GM12874 (cell line): Measurements from ENCODE around the gene RAB36.

Experiments
- CTCF ChIP-seq: IDR thresholded peaks from 2 replicates; pipeline ENCODE4 v1.5.1; 2011; ENCODE audit warnings: low read depth, mild to moderate bottlenecking, control low read depth, low read length, moderate library complexity; ENCODE audit not compliant: insufficient read depth

RAB36 gene

GRCh38 chr22:23184764-23185113 lies 39.5 kb downstream of the RAB36 start:
- no peak for TF ChIP-seq CTCF

GRCh38 chr22:23187211-23187610 lies 41.9 kb downstream of the RAB36 start:
- TF ChIP-seq CTCF, result no peak

- TF ChIP-seq CTCF, result no peak
Measured at GRCh38 chr22:23187871-23188700, 42.8 kb downstream of the RAB36 start.

- TF ChIP-seq CTCF, result no peak
Measured at GRCh38 chr22:23190526-23190925, 45.2 kb downstream of the RAB36 start.

- no peak for TF ChIP-seq CTCF
Measured at GRCh38 chr22:23192133-23192532, 46.9 kb downstream of the RAB36 start.

- TF ChIP-seq CTCF, result no peak
Measured at GRCh38 chr22:23192558-23192957, 47.3 kb downstream of the RAB36 start.

GRCh38 chr22:23193196-23193827 lies 48.0 kb downstream of the RAB36 start:
- TF ChIP-seq CTCF, result no peak
